HG03354 (cell line): ENCODE measurements around the gene ANO9.
"Not testable (repeated sequence)": the region's sequence is repeated elsewhere in the genome, so short reads cannot be mapped to it uniquely, and the experiment has no call there.

Experiments
- ATAC-seq: cut with Tn5 transposase; IDR thresholded peaks from one replicate; pipeline ENCODE4 v1.9.1; 2021; ENCODE audit warnings: mild to moderate bottlenecking; ENCODE audit not compliant: unreplicated experiment, poor library complexity, severe bottlenecking

ANO9 gene

DNA sequence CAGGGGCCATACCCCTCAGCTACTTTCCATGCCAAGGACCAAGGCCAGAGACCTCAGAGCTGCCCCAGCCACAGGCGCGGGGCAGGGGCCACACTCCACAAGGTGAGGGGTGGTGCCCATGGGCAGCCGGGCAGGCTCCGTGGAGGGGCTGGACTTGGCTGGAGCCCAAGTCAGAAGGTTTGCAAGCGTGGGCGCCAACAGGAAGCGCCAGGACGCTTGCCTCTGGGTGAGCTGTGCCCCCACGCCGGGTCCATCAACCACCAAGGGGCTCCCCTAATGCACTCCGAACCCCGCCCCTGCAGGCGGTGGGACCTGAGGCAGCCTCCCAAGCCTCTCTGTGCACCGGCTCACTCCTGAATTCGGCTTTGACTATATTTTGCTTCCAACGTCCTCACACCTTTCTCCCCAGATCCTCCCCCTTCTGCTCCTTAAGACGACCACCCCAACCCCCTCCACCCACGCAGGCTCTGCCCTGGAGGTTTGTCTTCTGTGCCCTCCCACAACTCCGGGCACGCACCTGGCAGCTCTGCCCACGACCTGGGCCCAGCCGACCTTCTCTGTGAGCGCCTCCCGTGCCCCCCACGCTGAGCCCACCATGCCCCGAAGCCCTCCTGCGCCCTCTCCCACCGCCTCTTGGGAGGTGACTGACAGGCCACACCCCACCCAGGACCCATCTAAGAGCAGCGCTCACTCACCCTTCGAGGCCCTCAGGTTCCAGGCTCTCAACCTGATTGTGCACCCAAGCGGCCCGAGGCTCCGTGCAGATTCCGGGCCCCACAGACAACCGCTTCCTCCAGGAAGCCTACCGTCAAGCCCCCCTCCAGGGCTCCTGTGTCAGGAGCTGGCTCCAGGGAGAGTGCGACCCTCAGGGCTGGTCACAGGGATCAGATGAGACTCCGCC lies 50.4 kb downstream of the ANO9 start:
- ATAC-seq: no peak

DNA sequence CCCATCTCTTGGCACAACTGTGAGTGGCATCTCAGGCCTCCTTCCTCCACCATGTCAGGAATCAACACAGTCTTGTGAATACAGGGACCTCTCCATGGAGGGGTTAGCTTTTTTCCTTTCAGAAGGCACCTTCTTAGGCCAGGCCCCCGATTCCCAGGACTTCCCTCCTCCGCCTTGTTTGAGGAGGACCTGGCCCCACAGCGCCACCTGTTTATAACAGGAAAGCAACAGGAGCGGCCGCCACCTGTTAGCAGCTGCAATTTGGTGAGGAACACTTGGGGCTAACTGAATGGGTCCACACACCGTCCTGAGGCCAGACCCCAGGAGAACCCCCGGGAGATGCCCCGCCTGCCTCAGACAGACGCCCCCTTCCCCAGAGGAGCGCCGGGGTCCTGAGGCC lies 51.6 kb downstream of the ANO9 start:
- ATAC-seq: no peak

DNA sequence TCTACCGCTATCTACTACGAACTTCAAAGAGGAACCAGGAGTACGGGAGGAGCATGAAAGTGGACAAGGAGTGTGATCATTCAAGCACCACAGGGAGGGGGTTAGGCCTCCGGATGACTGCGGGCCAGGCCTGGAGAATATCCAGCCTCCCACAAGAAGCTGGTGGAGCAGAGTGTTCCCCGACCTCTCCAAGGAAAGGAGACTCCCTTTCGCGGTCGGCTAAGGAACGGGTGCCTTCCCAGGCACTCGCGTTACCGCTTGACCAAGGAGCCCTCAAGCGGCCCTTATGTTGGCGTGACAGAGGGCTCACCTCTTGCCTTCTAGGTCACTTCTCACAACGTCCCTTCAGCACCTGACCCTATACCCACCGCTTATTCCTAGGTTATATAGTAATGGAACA lies 52.4 kb downstream of the ANO9 start:
- not testable (repeated sequence) for ATAC-seq

DNA sequence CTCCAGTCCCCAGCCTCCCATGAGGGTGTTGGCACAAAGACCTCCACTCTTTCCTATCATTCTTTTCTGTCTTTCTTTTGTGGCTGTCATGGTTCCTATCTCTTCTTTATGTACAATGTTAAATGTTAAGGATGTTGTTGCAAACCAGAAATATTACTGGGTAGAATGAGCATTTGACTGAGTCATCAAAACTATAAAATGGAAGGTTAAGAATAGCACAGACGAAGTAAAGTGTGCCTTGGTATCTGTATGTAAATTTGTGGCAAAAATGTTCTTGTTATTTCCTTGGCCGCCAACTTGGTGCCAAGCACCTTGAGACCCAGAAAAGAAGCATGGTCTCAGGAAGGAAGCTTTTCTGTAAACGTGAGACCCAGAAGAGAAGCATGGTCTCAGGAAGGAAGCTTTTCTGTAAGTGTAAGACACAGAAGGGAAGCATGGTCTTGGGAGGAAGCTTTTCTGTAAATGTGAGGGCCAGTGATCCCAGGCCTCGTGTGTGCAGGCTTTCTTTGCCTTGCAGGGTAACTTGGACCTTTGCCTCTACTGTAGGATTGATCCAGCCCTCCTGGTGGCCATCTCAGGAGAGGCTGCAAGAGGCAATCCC lies 54.5 kb downstream of the ANO9 start:
- ATAC-seq: no peak

DNA sequence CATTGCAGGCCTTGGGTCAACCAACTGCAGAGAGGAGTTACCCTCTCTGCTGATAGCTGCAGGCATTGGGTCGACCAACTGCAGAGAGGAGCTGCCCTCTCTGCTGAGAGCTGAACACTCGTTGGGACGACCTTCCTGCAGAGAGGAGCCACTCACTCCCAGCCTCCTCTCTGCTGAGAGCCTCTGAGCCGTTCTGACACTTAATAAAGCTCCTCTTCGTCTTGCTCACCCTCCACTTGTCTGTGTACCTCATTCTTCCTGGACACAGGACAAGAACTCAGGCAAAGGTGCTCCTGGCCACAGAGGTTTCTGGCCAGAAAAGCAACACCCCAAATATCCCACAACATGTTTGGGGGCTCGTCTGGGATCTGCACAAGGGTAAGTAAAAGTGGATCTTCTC lies 55.3 kb downstream of the ANO9 start:
- ATAC-seq: no peak

DNA sequence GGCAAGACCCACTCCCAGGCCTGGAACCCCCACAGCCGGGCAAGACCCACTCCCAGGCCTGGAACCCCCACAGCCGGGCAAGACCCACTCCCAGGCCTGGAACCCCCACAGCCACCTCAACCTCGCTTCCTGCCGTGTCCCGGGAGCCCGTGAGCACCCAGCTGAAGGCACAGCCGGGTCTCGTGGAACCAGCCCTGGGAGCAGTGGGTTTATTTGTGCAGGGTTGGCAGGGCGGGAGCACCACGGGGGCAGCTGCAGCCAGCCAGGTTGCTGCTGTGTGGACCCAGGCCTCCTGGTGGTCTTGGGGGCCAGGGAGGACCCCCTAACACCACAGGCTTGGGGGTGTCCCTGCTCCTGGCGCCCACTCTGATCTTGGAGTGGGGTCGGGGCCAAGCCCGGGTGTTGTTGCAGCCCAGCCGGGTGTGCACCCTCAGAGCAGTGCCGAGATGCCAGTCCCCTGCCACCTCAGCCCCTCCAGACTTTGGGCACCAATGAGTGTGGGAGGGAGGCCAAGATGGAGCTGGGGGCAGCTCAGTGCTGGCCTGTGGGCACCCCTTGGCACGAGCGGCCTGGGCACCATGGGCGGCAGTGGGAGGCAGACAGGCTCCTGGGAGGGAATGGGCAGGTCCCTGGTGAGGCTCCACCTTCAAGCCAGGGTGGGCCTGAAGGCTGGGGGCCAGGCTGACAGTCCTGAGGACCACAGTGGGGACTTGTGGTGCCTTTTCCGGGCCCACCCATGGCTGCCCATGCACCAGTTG lies 56.0 kb downstream of the ANO9 start:
- ATAC-seq: no peak

DNA sequence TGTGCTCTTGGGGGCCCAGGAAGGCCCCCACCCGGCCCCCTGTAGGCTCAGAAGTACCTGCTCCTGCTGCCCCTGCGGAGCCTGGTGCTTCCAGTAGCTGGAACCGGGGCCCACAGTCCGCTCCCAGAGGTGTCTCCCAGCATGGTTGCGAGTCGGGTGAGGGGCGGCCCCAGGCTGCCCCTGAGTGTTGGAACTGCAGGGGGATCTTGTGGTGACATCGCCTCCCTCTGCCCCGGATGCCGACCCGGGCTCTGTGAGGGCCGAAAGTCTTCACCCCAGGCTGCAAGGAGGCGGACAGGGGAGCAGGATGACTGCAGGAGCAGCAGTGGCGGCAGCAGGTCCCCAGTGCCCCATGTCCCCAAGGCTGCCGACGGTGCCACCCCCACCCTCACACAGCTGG lies 57.3 kb downstream of the ANO9 start:
- ATAC-seq: no peak

DNA sequence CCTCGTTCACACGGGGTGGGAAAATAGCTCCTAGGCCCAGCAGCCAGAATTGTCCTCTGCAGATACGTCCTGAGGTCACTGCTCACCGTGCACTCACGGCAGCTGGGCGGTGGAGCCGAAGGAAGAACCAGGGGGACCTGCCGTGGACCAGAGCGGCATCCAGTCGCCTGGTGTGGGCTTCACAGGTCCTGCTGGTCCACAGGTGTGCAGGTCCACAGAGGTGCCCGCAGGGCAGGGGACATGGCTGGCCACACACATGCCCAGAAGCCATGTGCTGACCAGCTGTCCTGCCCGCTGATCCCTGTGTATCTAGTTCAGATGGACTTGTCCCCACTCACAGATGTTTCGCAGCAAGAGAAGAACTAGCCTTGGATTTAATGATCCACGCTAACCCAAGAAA lies 58.4 kb downstream of the ANO9 start:
- ATAC-seq: no peak

DNA sequence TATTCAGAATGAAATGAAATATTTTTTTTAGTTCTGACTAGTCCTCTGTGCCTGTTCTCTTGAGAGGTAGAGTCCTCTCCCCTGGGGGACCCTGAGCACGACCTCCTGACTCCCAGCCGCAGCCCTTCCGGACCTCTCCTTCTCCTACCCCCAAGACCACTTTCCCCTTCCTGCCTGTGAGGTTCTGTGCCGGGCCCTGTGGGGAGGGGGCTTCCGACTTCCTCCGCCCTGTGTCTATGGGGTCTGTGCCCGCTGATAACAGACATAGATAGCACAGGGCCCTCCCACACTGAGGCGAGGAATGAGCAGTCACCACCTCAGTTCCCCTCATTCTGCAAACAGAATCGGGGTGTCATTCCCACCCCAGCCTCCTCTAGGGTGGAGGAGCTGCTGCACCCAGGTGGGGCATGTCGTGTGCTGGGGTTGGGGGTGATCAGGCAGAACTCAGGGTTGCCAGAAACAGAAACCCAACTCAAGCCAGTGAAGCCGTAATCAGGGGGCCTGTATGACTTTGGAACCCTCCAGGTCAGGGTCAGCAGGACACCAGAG lies 59.7 kb downstream of the ANO9 start:
- no peak for ATAC-seq

DNA sequence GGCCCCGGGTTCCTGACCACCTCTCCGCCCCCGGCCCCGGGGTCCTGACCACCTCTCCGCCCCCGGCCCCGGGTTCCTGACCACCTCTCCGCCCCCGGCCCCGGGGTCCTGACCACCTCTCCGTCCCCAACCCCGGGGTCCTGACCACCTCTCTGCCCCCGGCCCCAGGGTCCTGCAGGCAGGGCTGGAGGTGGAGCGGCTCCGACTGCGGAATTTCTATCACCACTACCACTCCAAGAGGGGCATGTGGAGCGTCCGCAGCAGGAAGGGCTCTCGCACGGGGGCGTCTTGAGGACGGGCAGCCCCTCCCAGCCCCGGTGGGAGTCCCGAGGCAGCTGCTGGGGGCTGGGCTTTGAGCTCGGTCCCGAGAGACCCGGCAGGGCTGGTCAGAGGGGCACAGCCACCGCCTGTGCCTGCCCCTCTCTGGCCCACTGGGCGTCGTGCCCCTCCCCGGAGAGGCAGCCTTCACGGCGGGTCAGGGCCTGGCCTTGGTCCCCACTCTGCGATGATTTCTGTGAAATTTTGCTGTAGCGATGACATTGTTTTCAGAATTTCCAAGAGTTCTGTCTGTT lies 60.2 kb downstream of the ANO9 start:
- no peak for ATAC-seq

DNA sequence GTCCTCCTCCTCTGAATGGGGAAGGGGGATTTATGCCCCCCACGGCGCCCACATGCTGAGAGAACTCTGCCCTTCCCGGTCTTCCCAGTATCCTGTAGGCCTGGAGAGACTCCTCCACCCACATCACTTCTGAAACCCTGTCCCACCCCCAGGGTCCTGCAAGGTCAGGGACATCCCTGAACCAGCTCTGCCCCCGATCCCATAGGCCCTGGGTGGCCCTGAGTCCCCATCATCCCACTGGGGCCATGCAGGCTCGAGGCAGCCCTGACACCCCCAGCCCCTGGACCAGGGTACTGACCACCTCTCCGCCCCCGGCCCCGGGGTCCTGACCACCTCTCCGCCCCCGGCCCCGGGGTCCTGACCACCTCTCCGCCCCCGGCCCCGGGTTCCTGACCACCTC lies 60.8 kb downstream of the ANO9 start:
- no peak for ATAC-seq

DNA sequence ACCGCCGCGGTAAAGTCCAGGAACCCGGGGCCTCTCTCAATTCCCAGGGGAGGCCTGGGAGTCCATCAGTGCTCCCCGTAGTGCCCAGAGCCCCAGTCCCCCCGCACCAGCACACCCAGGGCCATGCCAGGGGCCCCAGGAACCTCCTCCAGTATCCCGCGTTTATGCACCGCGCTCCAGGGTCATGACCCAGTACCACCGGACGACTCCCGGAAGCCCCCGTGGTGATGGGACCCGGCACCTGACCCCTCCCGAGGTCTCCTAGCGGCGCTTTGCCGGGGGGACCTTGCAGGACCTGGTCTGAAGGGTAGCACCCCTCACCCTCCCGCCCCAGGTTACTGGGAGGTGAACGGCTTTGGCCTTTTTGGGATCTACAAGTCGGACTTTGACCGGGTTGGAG lies 61.3 kb downstream of the ANO9 start:
- ATAC-seq: no peak

DNA sequence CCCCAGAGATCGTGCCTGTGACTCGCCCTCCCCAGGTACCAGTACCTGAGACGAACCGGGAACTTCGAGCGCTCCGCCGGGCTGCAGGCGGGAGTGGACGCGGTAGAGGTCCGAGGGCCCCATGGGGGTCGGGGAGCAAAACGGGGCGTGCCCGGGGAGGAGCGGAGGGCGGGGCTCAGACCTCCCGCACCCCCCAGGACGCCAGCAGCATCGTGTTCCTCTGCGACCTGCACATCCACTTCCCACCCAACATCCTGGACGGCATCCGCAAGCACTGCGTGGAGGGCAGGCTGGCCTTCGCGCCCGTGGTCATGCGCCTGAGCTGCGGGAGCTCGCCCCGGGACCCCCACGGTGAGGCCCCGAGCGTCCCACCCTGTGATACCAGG lies 61.7 kb downstream of the ANO9 start:
- no peak for ATAC-seq

DNA sequence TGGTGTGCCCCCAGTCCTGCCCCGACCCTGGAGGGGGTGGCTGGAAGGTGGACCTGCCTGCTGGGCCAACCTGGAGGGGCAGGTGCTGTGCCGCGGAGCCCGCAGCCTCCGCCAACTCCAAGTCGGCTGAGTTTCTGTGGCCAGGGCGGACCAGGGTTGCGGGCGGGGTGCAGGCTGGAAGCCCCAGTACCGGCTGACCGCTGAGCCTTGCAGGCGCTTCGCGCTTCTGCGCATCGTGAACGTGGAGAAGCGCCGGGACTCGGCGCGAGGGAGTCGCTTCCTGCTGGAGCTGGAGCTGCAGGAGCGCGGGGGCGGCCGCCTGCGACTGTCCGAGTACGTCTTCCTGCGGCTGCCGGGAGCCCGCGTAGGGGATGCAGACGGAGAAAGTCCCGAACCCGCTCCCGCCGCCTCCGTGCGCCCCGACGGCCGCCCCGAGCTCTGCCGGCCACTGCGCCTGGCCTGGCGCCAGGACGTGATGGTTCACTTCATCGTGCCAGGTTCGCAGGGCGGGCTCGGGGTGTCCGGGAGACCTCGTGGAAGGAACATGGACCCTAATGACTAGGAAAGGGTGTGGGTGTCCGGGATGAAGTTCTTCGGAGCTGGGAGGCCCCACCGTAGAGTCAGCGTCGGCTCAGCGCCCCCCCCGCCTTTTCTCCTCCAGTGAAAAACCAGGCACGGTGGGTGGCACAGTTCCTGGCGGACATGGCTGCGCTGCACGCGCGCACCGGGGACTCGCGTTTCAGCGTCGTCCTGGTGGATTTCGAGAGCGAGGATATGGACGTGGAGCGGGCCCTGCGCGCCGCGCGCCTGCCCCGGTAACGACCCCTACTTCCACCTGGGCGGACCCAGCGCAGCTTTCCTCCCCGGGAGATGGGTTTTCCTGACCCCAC lies 62.4 kb downstream of the ANO9 start:
- ATAC-seq: no peak

DNA sequence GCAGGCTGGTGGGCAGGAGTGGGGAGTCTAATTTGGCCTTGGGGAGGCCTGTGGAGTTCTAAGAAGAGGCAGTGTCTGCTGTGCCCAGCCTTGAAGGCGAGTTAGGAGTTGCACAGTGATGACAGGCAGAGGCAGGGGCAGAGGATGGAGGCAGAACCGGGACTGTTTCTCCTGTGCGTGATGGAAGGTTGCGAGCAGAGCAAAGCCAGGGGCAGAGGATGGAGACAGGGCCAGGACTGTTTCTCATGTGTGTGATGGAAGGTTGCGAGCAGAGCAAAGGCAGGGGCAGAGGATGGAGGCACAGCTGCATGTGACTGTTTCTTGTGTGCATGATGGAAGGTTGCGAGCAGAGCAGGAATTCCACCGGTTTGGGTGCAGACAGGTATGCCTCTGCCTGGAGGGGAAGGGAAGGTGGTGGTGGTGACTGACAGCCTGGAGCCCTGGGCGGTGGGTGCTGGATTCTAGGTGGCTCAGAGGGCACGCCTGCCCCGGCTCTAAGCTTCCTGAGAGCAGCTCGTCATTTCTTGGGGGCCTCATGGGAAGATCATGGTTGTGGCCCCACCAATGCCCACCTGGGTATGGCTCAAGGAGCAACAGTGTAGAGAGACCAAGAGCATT lies 63.8 kb downstream of the ANO9 start:
- ATAC-seq: no peak

DNA sequence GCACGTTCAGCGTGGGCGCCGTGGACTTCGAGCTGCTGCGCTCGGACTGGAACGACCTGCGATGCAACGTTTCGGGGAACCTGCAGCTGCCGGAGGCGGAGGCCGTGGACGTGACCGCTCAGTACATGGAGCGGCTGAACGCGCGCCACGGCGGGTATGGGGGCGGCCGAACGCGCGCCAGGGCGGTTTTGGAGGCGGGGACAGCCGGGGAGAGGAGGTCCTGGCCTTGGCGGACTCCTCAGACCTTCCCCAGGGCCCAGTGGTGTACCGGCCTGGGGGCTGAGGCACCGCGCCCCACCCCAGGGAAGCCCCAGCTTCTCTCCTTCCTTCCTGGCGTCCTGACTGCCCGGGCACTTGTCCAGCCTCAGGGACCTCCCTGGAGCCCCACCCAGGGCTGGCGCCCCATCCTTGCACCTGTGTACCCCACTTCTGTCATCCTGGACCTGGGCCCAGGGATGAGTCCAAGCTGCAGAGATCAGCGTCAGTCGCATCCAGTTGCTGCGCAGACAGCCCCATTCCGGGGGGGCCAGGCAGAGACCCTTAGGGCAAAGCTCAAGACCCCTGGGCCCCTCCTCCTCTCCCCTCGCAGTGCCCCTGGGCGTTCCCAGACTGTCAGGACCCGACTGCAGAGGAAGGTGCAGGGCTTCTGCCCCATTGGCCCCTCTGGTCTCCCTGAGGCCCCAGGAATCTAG lies 64.5 kb downstream of the ANO9 start:
- ATAC-seq: no peak

DNA sequence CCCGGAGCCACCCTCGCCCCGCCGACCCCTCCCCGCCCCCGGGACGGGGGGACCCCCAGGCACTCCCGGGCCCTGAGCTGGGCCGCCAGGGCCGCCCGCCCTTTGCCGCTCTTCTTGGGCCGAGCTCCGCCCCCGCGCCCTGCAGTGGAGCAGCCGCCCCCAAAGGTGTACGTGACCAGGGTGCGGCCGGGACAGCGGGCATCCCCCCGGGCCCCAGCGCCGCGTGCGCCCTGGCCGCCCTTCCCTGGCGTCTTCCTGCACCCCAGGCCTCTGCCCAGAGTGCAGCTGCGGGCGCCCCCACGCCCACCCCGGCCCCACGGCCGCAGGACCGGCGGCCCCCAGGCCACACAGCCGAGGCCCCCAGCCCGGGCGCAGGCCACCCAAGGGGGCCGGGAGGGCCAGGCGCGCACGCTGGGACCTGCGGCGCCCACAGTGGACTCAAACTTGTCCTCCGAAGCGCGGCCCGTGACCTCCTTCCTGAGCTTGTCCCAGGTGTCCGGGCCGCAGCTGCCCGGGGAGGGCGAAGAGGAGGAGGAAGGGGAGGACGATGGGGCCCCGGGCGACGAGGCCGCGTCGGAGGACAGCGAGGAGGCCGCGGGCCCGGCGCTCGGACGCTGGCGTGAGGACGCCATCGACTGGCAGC lies 65.2 kb downstream of the ANO9 start:
- ATAC-seq: no peak
